HepG2 (cell line): ENCODE results near the gene ACSS2. TPM values are rescaled to one million over a fixed set of nuclear protein-coding genes. Genes with fewer than 3 reads are reported as not detected.

ENCODE experiments used
- ATAC-seq: fragments of 200-7000 bp; cut with Tn5 transposase; 3 replicates; pipeline ENCODE4 v1.9.1; 2020; ENCODE audit warnings: mild to moderate bottlenecking, moderate library complexity
- BruUV-seq: library from RNA; stranded (reverse); fragments of 400-500 nt; replicated peaks from 2 replicates; lab custom pipeline; 2021; lab: Mats Ljungman, UMichigan
- CTCF ChIA-PET: fragments of 300-600 bp; formaldehyde crosslinking; extraction: SDS; loops from one replicate; lab custom pipeline; 2021; ENCODE audit warnings: low total read pairs, inconsistent platforms, low intra/inter-chr PET ratio; lab: Yijun Ruan, JAX
- POLR2A ChIA-PET: fragments of 350-600 bp; sonication (Branson Sonifier 250); formaldehyde crosslinking; loops from one replicate; lab custom pipeline; 2020; ENCODE audit warnings: antibody characterized with exemption, inconsistent platforms; lab: Yijun Ruan, JAX
- DNase-seq: peaks from one replicate; pipeline ENCODE4 v3.0.0-alpha.2; 2015; ENCODE audit warnings: low spot score
- FAIRE-seq: peaks from 3 replicates; lab custom pipeline; 2011; peaks lifted over from hg19 to GRCh38; lab: Jason Lieb, UNC
- H2AFZ ChIP-seq: one replicate; pipeline ENCODE4 v1.6.1; 2011; ENCODE audit warnings: low read length, inconsistent platforms
- H3K27ac ChIP-seq: fragments of 300-600 bp; 3 replicates; pipeline ENCODE4 v1.8.0; 2011; ENCODE audit warnings: mixed run types, mild to moderate bottlenecking, mixed read lengths, low read length, inconsistent platforms; ENCODE audit not compliant: insufficient read depth; ENCODE audit errors: extremely low read length
- H3K27me3 ChIP-seq, 2 experiments: fragments of 200-600 bp in 1 of 2; 2 replicates in 1 of 2; 3 replicates in 1 of 2; pipeline versions ENCODE4 v1.6.0 to v1.8.0; 2011; ENCODE audit warnings: low read length in 2 of 2, mild to moderate bottlenecking in 2 of 2, moderate library complexity in 2 of 2, inconsistent platforms in 1 of 2; ENCODE audit not compliant: insufficient read depth in 2 of 2, control insufficient read depth in 1 of 2
- H3K36me3 ChIP-seq, 2 experiments: fragments of 200-600 bp in 1 of 2; replicated peaks in 1 of 2; 2 replicates in 1 of 2; 3 replicates in 1 of 2; pipeline versions ENCODE4 v1.5.1 to v1.8.0; 2011; ENCODE audit warnings: low read length in 2 of 2, inconsistent platforms in 1 of 2; ENCODE audit not compliant: insufficient read depth in 2 of 2, control insufficient read depth in 1 of 2
- H3K4me1 ChIP-seq: 2 replicates; pipeline ENCODE4 v1.5.1; 2012; ENCODE audit warnings: low read length, inconsistent platforms; ENCODE audit not compliant: insufficient read depth
- H3K4me2 ChIP-seq: 2 replicates; pipeline ENCODE4 v1.6.0; 2011; ENCODE audit warnings: low read depth, low read length, inconsistent platforms
- H3K4me3 ChIP-seq, 3 experiments: fragments of 200-600 bp in 1 of 3; sonication (generic), shearing (Covaris generic) in 1 of 3; replicated peaks in 1 of 3; 2 replicates each; pipeline ENCODE4 v1.5.1; 2011 to 2016; ENCODE audit warnings: low read length in 3 of 3, inconsistent platforms in 2 of 3, low read depth in 2 of 3, mild to moderate bottlenecking in 2 of 3, control low read depth in 1 of 3, mixed read lengths in 1 of 3; ENCODE audit not compliant: insufficient read depth in 1 of 3
- H3K79me2 ChIP-seq: one replicate; pipeline ENCODE4 v1.6.1; 2011; ENCODE audit warnings: low read length, inconsistent platforms; ENCODE audit not compliant: insufficient read depth
- H3K9ac ChIP-seq: 2 replicates; pipeline ENCODE4 v1.6.0; 2011; ENCODE audit warnings: mild to moderate bottlenecking, low read depth, low read length, inconsistent platforms; ENCODE audit not compliant: insufficient read depth
- H3K9me3 ChIP-seq: 2 replicates; pipeline ENCODE4 v1.5.1; 2012; ENCODE audit warnings: mild to moderate bottlenecking, low read length
- H4K20me1 ChIP-seq: 2 replicates; pipeline ENCODE4 v1.6.0; 2011; ENCODE audit warnings: inconsistent platforms, mild to moderate bottlenecking, low read length, moderate library complexity; ENCODE audit not compliant: insufficient read depth
- FOXO1 ChIP-seq: sonication (generic); formaldehyde crosslinking; IDR thresholded peaks from 2 replicates; pipeline ENCODE4 v1.4.0; 2020; ENCODE audit warnings: missing genetic modification reagents
- KMT2A ChIP-seq: sonication (generic); formaldehyde crosslinking; IDR thresholded peaks from 2 replicates; pipeline ENCODE4 v1.4.0; 2020; ENCODE audit warnings: missing genetic modification reagents
- NCOA1 ChIP-seq: sonication (generic); formaldehyde crosslinking; IDR thresholded peaks from 2 replicates; pipeline ENCODE4 v1.9.0; 2021; ENCODE audit warnings: missing genetic modification reagents
- NFIB ChIP-seq: sonication (generic); formaldehyde crosslinking; IDR thresholded peaks from 2 replicates; pipeline ENCODE4 v1.9.0; 2021; ENCODE audit warnings: missing genetic modification reagents, mild to moderate bottlenecking, borderline replicate concordance
- SMARCE1 ChIP-seq: fragments of 450-650 bp; IDR thresholded peaks from 2 replicates; pipeline ENCODE4 v1.6.1; 2017; ENCODE audit warnings: borderline replicate concordance
- TMF1 ChIP-seq: sonication (generic); formaldehyde crosslinking; IDR thresholded peaks from 2 replicates; pipeline ENCODE4 v1.8.1; 2022; ENCODE audit warnings: low read depth, missing genetic modification reagents
- ZFY ChIP-seq: sonication (generic); formaldehyde crosslinking; IDR thresholded peaks from 2 replicates; pipeline ENCODE4 v1.4.0; 2020; ENCODE audit warnings: missing genetic modification reagents
- ZNF143 ChIP-seq: sonication (generic); formaldehyde crosslinking; IDR thresholded peaks from 2 replicates; pipeline ENCODE4 v1.4.0; 2020; ENCODE audit warnings: missing genetic modification reagents
- ZNF350 ChIP-seq: sonication (generic); formaldehyde crosslinking; IDR thresholded peaks from 2 replicates; pipeline ENCODE4 v1.4.0; 2020; ENCODE audit warnings: mild to moderate bottlenecking, low read depth, missing genetic modification reagents, borderline replicate concordance
- ZNF451 ChIP-seq: sonication (generic); formaldehyde crosslinking; IDR thresholded peaks from 2 replicates; pipeline ENCODE4 v1.5.0; 2020; ENCODE audit warnings: mild to moderate bottlenecking, missing genetic modification reagents
- ZNF549 ChIP-seq: sonication (generic); formaldehyde crosslinking; IDR thresholded peaks from 2 replicates; pipeline ENCODE4 v1.5.0; 2020; ENCODE audit warnings: missing genetic modification reagents
- in situ Hi-C: cut with HindIII; loops from 2 replicates; pipeline ENCODE4 v1.10.0; 2017; ENCODE audit warnings: low pct_unique_long_range_greater_than_20kb; ENCODE audit not compliant: extremely low pct_ligation_motif_present
- intact Hi-C: fragments of 100-400 bp; cut with micrococcal nuclease; formaldehyde crosslinking; loops from one replicate; pipeline ENCODE4 v1.10.0; 2022; ENCODE audit not compliant: unreplicated experiment
- polyA plus RNA-seq, 8 experiments: library from polyadenylated mRNA; depleted of rRNA in 3 of 8; stranded (reverse) in 7 of 8; unstranded in 1 of 8; fragments of >200 nt; fragmentation: Illumina TruSeq in 4 of 8; extraction: Trizol in 4 of 8; gene quantifications; 2 replicates each; pipeline versions ENCODE4 v1.2.1 to v1.2.3, GENCODE V29; 2011 to 2016; ENCODE audit warnings: low read depth in 4 of 8, missing spikeins in 1 of 8, mixed read lengths in 1 of 8; ENCODE audit not compliant: insufficient read depth in 1 of 8
- total RNA-seq, 5 experiments: library from RNA; depleted of rRNA; stranded (reverse); fragments of >200 nt; fragmentation: Illumina TruSeq; extraction: Trizol; gene quantifications; 2 replicates each; pipeline ENCODE4 v1.2.3, GENCODE V29; 2016; ENCODE audit warnings: low read depth in 1 of 5
- TF ChIP-seq, protein P1 (sequence below): sonication (generic); formaldehyde crosslinking; IDR thresholded peaks from 2 replicates; pipeline ENCODE4 v1.4.0; 2020; ENCODE audit warnings: low read depth, missing genetic modification reagents
- TF ChIP-seq, protein P2 (sequence below): sonication (generic); formaldehyde crosslinking; conservative IDR thresholded peaks from 2 replicates; pipeline ENCODE4 v1.8.0; 2022; ENCODE audit warnings: low read depth, missing genetic modification reagents
- TF ChIP-seq, protein P3 (sequence below): sonication (generic); formaldehyde crosslinking; IDR thresholded peaks from 2 replicates; pipeline ENCODE4 v1.5.1; 2020; ENCODE audit warnings: mild to moderate bottlenecking, moderate library complexity, missing genetic modification reagents
- TF ChIP-seq, protein P4 (sequence below): sonication (generic); formaldehyde crosslinking; IDR thresholded peaks from 2 replicates; pipeline ENCODE4 v1.4.0; 2020; ENCODE audit warnings: low read depth, mild to moderate bottlenecking, missing genetic modification reagents

ACSS2 gene
- total and polyA plus RNA-seq, 2 of the 13 experiments (the other 11 are each of a cell fraction or from before 2014, with no cell fraction given), result 72.8 to 89.7 TPM

DNA sequence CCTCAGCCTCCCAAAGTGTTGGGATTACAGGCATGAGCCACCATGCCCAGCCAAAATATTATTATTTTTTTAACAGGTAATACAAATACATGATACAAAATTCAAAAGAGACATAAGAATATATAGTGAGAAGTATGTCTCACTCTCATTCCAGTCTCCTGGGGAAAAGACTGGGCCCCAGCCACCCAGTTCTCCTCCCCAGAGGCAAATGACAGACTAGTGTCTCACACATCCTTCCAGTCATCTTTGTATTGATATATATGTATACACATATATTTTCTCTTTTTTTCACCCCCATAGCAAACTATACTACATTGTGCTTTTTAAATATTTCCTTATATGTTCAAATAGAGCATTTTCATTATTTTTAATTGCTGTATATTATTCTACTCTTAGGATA lies 70.9 kb downstream of the ACSS2 start (continued):
- TF ChIP-seq, protein P1, sequence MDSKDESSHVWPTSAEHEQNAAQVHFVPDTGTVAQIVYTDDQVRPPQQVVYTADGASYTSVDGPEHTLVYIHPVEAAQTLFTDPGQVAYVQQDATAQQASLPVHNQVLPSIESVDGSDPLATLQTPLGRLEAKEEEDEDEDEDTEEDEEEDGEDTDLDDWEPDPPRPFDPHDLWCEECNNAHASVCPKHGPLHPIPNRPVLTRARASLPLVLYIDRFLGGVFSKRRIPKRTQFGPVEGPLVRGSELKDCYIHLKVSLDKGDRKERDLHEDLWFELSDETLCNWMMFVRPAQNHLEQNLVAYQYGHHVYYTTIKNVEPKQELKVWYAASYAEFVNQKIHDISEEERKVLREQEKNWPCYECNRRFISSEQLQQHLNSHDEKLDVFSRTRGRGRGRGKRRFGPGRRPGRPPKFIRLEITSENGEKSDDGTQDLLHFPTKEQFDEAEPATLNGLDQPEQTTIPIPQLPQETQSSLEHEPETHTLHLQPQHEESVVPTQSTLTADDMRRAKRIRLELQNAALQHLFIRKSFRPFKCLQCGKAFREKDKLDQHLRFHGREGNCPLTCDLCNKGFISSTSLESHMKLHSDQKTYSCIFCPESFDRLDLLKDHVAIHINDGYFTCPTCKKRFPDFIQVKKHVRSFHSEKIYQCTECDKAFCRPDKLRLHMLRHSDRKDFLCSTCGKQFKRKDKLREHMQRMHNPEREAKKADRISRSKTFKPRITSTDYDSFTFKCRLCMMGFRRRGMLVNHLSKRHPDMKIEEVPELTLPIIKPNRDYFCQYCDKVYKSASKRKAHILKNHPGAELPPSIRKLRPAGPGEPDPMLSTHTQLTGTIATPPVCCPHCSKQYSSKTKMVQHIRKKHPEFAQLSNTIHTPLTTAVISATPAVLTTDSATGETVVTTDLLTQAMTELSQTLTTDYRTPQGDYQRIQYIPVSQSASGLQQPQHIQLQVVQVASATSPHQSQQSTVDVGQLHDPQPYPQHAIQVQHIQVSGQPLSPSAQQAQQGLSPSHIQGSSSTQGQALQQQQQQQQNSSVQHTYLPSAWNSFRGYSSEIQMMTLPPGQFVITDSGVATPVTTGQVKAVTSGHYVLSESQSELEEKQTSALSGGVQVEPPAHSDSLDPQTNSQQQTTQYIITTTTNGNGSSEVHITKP (CRISPR knock-in tag), result no peak
- TF ChIP-seq, protein P2, sequence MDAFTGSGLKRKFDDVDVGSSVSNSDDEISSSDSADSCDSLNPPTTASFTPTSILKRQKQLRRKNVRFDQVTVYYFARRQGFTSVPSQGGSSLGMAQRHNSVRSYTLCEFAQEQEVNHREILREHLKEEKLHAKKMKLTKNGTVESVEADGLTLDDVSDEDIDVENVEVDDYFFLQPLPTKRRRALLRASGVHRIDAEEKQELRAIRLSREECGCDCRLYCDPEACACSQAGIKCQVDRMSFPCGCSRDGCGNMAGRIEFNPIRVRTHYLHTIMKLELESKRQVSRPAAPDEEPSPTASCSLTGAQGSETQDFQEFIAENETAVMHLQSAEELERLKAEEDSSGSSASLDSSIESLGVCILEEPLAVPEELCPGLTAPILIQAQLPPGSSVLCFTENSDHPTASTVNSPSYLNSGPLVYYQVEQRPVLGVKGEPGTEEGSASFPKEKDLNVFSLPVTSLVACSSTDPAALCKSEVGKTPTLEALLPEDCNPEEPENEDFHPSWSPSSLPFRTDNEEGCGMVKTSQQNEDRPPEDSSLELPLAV, result no peak
- TF ChIP-seq FOXO1 (CRISPR knock-in tag) (no peak), NFIB (no peak), TMF1 (no peak), ZNF549 (CRISPR knock-in tag) (no peak)

DNA sequence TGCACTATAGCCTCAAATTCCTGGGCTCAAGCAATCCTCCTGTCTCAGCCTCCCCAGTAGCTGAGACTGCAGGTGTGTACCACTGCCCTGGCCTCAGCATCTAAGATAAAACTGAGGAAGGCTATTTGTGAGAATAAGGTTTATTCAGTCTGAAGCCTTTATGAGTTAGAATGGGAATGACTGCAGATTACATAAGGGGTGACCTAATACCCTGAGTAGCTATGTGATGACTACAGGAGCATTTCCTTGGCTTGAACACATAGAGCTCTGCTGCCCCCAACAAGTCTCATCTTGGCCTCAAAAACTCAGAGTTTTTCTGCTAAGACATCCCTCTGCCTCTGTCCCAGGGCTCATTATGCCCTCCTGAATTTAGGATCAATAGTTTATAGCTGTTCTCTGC lies 71.6 kb downstream of the ACSS2 start:
- ChIA-PET CTCF (interaction anchor here (1.2 kb wide), 1 partner anchor 75 kb away, joined by 5 read pairs; no protein-coding TSS in a partner anchor), POLR2A (interaction anchor here (0.6 to 0.8 kb wide), 2 partner anchors 26 to 74 kb away, joined by 3 read pairs; no protein-coding TSS in a partner anchor)

More for the DNA sequence above, 71.6 kb downstream of the ACSS2 start:
- no peak overlapping the region for H3K9ac ChIP-seq
- H4K20me1 ChIP-seq, result no peaks in the 10 kb centered on the region
- H3K4me1 ChIP-seq, result peaks cover 23% of the 10 kb centered on the region
- no peak overlapping the region for H3K4me3 ChIP-seq
- H3K79me2 ChIP-seq, result no peaks in the 10 kb centered on the region
- H3K4me2 ChIP-seq, result no peak overlapping the region
- DNase-seq (no peak), ATAC-seq (no peak), FAIRE-seq (no peak)
- BruUV-seq, result no TSS peak
- no peaks in the 10 kb centered on the region for H3K27me3 ChIP-seq
- H2AFZ ChIP-seq, result no peak overlapping the region
- in situ Hi-C loops, result no loop called here
- TF ChIP-seq ZFY, result no peak
- TF ChIP-seq KMT2A (CRISPR knock-in tag), result no peak
- TF ChIP-seq ZNF451 (CRISPR knock-in tag), result no peak
- TF ChIP-seq, protein P3, sequence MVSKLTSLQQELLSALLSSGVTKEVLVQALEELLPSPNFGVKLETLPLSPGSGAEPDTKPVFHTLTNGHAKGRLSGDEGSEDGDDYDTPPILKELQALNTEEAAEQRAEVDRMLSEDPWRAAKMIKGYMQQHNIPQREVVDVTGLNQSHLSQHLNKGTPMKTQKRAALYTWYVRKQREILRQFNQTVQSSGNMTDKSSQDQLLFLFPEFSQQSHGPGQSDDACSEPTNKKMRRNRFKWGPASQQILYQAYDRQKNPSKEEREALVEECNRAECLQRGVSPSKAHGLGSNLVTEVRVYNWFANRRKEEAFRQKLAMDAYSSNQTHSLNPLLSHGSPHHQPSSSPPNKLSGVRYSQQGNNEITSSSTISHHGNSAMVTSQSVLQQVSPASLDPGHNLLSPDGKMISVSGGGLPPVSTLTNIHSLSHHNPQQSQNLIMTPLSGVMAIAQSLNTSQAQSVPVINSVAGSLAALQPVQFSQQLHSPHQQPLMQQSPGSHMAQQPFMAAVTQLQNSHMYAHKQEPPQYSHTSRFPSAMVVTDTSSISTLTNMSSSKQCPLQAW (CRISPR knock-in tag), result no peak
- no peak for TF ChIP-seq NCOA1 (CRISPR knock-in tag)
- TF ChIP-seq, protein P4, sequence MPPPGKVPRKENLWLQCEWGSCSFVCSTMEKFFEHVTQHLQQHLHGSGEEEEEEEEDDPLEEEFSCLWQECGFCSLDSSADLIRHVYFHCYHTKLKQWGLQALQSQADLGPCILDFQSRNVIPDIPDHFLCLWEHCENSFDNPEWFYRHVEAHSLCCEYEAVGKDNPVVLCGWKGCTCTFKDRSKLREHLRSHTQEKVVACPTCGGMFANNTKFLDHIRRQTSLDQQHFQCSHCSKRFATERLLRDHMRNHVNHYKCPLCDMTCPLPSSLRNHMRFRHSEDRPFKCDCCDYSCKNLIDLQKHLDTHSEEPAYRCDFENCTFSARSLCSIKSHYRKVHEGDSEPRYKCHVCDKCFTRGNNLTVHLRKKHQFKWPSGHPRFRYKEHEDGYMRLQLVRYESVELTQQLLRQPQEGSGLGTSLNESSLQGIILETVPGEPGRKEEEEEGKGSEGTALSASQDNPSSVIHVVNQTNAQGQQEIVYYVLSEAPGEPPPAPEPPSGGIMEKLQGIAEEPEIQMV (CRISPR knock-in tag), result no peak
- no peak for TF ChIP-seq ZNF350
- TF ChIP-seq ZNF143 (CRISPR knock-in tag), result no peak
- no peak for TF ChIP-seq SMARCE1
- TF ChIP-seq, all 625 proteins: peak for 0
- intact Hi-C loops, result no loop called here
- no peak overlapping the region for H3K27ac ChIP-seq
- H3K36me3 ChIP-seq, result peaks cover 8 to 37% of the 10 kb centered on the region in 2 experiments; a peak in 4 of 5 replicates
- no peaks in the 10 kb centered on the region for H3K9me3 ChIP-seq
